H1 (cell line): ENCODE data around the gene RBMS2. TPM values are rescaled to one million over a fixed set of nuclear protein-coding genes. Genes with fewer than 3 reads are reported as not detected.

Source experiments
- CHD7 ChIP-seq: fragments of 300-600 bp; sonication (generic); IDR thresholded peaks from 2 replicates; pipeline ENCODE4 v1.7.1; 2012; ENCODE audit warnings: low read length, moderate library complexity, mild to moderate bottlenecking, inconsistent platforms; ENCODE audit not compliant: insufficient replicate concordance
- polyA plus RNA-seq, 7 experiments: library from polyadenylated mRNA; depleted of rRNA in 3 of 7; stranded (reverse) in 5 of 7; unstranded in 2 of 7; fragments of >200 nt in 5 of 7; fragments of 200-250 nt in 2 of 7; gene quantifications; 1 replicate in 5 of 7; 2 replicates in 1 of 7; 4 replicates in 1 of 7; pipeline versions ENCODE4 v1.2.1 to v1.2.3, GENCODE V29; 2011 to 2013; ENCODE audit warnings: missing spikeins in 2 of 7, mixed read lengths in 2 of 7
- total RNA-seq: library from RNA; stranded (reverse); fragmentation: NEBNext Ultra II Directional; extraction: Animal tissue kit (Norgen Biotek cat#: 25700); gene quantifications from 2 replicates; pipeline ENCODE4 v1.2.1, GENCODE V29; 2021

RBMS2 gene
- total and polyA plus RNA-seq, 2 of the 8 experiments (the other 6 are each of a cell fraction or from before 2014, with no cell fraction given) = 9.6 to 31.3 TPM

- no peak for TF ChIP-seq CHD7
Observed at GRCh38 chr12:56568146-56568545, 46.5 kb downstream of the RBMS2 start (continued).
